ENCODE measurements around the gene EPHB1. TPM values are rescaled to one million over a fixed set of nuclear protein-coding genes. Genes with fewer than 3 reads are reported as not detected.
"Not testable (repeated sequence)": the region's sequence is repeated elsewhere in the genome, so short reads cannot be mapped to it uniquely, and the experiment has no call there.

Gene EPHB1
- total RNA-seq, 1 donor from 2014 or later: 1.6 TPM

- Histone ChIP-seq H3K9me3 (no peaks in the 10 kb centered on the region), H3K4me1 (no peaks in the 10 kb centered on the region)
These were observed 261.8 kb downstream of the EPHB1 start for GRCh38 chr3:135056733-135057310.

GRCh38 chr3:135057996-135058395 lies 262.9 kb downstream of the EPHB1 start:
- Histone ChIP-seq H3K27ac (no peak overlapping the region), H3K4me1 (no peaks in the 10 kb centered on the region), H3K9me3 (no peaks in the 10 kb centered on the region), H3K4me3 (no peak overlapping the region), H3K36me3 (no peaks in the 10 kb centered on the region), H3K27me3 (no peaks in the 10 kb centered on the region)
- ATAC-seq: no peak
- intact Hi-C loops (cut with DNase I): no loop called here
- no peak for DNase-seq
- TF ChIP-seq CTCF (IDR thresholded peaks at IDR 0.05): no peak

More at GRCh38 chr3:135056733-135057310, 261.8 kb downstream of the EPHB1 start:
- no peak for DNase-seq
- peak; percentile 33 for ATAC-seq
- Histone ChIP-seq H3K27ac (no peak overlapping the region), H3K36me3 (no peaks in the 10 kb centered on the region), H3K4me3 (no peak overlapping the region), H3K27me3 (no peaks in the 10 kb centered on the region)
- intact Hi-C loops (cut with DNase I): no loop called here
- no peak for TF ChIP-seq CTCF (IDR thresholded peaks at IDR 0.05)

- Histone ChIP-seq H3K4me3 (no peak overlapping the region), H3K36me3 (no peaks in the 10 kb centered on the region), H3K27me3 (no peaks in the 10 kb centered on the region), H3K4me1 (no peaks in the 10 kb centered on the region), H3K27ac (no peak overlapping the region), H3K9me3 (no peaks in the 10 kb centered on the region)
- intact Hi-C loops (cut with DNase I): no loop called here
- no peak for TF ChIP-seq CTCF (IDR thresholded peaks at IDR 0.05)
- DNase-seq: no peak
- no peak for ATAC-seq
These were observed 264.5 kb downstream of the EPHB1 start for GRCh38 chr3:135059580-135059979.

- ATAC-seq; H3K9me3 ChIP-seq; H3K4me3 ChIP-seq; intact Hi-C loops (cut with DNase I); H3K4me1 ChIP-seq; H3K36me3 ChIP-seq; H3K27ac ChIP-seq; H3K27me3 ChIP-seq; DNase-seq: not testable (repeated sequence)
These were observed 272.0 kb downstream of the EPHB1 start for GRCh38 chr3:135066844-135067727.

- Histone ChIP-seq H3K27ac (no peak overlapping the region), H3K36me3 (no peaks in the 10 kb centered on the region), H3K4me3 (no peak overlapping the region), H3K27me3 (no peaks in the 10 kb centered on the region), H3K9me3 (no peaks in the 10 kb centered on the region), H3K4me1 (no peaks in the 10 kb centered on the region)
- ATAC-seq (no peak), DNase-seq (no peak)
- intact Hi-C loops (cut with DNase I): no loop called here
- TF ChIP-seq CTCF (IDR thresholded peaks at IDR 0.05): no peak
These were observed 273.0 kb downstream of the EPHB1 start for GRCh38 chr3:135068011-135068410.

- intact Hi-C loops (cut with DNase I): no loop called here
These were observed 274.3 kb downstream of the EPHB1 start for GRCh38 chr3:135069406-135069805.

More at GRCh38 chr3:135069406-135069805, 274.3 kb downstream of the EPHB1 start:
- DNase-seq (no peak), ATAC-seq (no peak)
- H3K27ac ChIP-seq: no peak overlapping the region
- no peaks in the 10 kb centered on the region for H3K27me3 ChIP-seq
- H3K36me3 ChIP-seq: no peaks in the 10 kb centered on the region
- no peaks in the 10 kb centered on the region for H3K4me1 ChIP-seq
- no peak for TF ChIP-seq CTCF (IDR thresholded peaks at IDR 0.05)
- no peak overlapping the region for H3K4me3 ChIP-seq
- no peaks in the 10 kb centered on the region for H3K9me3 ChIP-seq

Data from upper lobe of right lung (tissue), 1 donor.